ENCODE results near the gene ADAMTS20. TPM values are rescaled to one million over a fixed set of nuclear protein-coding genes. Genes with fewer than 3 reads are reported as not detected.

Gene ADAMTS20
- not detected in 2 replicates for total RNA-seq

DNA sequence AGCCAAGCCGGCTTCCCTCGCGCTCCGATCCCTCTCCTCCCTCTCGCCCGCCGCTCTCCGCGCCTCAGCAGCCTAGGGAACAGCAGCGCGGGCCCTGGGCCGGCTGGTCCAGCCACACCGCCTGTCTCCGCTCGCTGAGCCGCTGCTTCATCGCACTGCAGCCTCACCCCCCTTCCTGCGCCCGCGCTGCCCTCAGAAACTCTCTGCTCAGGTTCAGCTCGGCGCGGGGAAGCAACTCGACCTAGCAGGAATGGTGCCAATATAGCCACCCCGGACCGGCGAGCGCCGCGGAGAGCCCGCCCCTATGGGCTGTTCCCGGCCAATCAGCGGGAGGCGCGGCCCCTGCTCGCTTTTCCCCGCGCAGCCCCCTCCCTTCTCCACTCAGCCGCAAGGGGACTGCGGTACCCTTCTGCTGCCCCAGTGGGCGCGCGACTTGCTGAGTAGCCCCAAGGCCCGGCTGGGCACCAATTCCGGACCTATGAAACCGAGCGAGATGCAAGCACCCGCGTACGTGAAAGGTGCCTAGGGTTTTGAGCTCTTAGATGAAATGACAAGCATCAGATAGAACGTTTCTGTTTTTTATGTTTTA lies at the start of gene ADAMTS20:
TSS of gene ADAMTS20 (minus strand) at position 233 of the 589 bp plus-strand sequence. CDS start 282 bp downstream, outside the sequence.

Other genes starting within 250 kb of the ADAMTS20 start
- 24.9 and 38.8 TPM in 2 replicates for gene PUS7L, start 206.6 kb upstream of the ADAMTS20 start, total RNA-seq
- gene IRAK4, start 206.7 kb upstream of the ADAMTS20 start, total RNA-seq = 22.6 and 26.1 TPM in 2 replicates

Data from uterine smooth muscle cell (primary cell).